IPS-NIHi11 (cell line): Measurements from ENCODE around the gene ZNF341.
"Not testable (repeated sequence)": the region's sequence is repeated elsewhere in the genome, so short reads cannot be mapped to it uniquely, and the experiment has no call there.

Source experiments
- DNase-seq: peaks from one replicate; pipeline ENCODE4 v3.0.0; 2012; ENCODE audit warnings: mixed read lengths, low spot score

The ZNF341 gene

DNA sequence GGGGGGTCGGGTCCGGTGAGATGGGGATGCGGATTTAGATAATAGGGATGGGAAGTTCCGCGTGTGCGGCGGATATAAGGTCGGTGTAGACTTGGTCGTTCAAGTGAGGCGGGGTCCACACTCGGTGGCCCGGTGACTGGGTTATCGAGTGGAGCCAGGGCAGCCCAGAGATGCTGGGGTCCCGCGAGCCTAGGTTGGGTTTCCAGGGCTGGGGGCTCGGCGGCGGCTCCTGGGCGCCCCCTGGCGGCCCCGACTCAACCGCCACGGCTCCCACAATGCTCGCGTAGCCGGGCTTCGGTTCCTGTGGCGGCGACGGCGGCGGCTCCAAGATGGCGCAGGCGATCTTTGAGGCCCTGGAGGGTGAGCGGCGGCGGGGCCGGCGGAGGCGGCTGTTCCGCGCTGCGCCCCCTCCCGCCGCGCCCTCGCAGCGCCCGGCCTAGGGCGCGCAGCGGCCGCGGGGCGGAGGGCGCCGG, at the start of gene ZNF341:
Gene ZNF341, plus strand, starts transcription at position 304 of the 473 bp plus-strand sequence. Its CDS starts 26 bp downstream, at position 330.
- no peak for DNase-seq

DNA sequence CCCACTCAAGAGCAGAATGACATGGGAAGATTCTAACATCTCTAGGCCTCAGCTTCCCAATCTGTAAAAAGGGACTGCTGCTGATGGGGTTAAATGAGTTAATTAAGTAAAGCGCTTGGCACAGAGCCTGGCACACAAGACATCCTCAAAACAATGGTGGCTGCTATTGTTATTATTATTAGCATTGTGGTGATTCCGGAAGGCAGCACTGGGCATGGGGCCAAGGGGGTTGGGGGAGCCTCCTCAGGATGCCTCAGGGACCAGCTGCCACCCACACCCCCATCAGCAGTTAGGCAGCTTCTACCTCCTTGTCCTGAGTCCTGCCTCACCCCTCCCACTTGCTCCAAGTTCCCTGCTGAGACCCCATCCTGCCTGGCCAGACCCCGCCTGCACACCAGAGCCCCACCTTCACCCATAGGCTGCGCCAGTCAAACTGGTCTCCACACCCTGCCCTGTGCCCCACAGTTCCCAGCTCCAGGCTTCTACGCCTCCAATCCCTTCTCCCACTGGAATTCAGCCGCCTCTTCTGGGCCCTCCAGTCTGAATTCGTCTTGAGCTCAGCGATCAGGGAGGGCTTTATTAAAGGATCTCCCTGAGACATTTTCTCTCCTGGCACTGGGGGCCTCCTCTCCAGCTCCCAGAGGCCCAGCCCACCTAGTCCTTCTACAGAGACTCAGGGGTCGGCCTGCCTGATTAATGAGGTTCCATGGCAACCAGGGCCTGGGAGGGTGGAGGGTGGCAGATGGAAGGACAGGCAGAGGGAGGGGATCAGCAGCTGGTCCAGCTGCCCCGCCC, 47.1 kb upstream of the ZNF341 start:
- peak; percentile 55 for DNase-seq

DNA sequence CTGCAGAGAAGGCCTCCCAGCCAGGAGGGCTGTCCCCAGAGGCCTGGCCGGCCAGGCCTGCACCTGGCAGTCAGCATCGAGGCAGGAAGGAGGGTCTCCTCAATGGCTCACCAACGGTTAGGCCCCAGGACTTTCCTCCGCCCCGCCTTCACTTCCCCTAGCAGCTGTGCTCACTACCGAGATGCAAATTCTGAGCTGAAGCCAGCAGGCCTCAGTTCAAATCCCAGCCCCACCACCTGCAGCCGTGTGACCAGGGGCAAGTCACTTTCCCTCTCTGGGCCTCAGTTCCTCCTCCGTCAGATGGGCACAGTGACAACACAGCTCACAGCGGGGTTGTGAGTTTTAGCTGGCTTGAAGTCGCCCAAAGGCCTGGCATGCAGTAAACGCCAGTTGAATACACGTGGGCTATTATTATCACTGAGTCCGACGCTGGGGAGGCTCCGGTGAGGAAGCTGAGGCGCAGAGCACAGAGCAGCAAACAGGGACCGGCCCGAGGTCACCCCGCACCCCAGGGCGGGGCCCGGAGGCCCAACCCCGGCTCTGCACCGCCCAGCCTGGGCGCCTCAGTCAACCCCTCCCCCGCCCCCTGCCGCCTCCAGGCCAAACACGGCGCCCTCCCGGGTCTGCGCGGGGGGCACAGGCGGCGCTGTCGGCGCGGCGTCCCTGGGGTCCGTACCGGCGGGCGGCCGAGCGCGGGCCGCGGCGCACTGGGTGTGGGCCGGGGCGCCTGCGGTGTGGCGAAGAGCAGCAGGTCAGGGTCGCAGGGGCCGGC, 46.3 kb upstream of the ZNF341 start:
- DNase-seq = peak; percentile 67

DNA sequence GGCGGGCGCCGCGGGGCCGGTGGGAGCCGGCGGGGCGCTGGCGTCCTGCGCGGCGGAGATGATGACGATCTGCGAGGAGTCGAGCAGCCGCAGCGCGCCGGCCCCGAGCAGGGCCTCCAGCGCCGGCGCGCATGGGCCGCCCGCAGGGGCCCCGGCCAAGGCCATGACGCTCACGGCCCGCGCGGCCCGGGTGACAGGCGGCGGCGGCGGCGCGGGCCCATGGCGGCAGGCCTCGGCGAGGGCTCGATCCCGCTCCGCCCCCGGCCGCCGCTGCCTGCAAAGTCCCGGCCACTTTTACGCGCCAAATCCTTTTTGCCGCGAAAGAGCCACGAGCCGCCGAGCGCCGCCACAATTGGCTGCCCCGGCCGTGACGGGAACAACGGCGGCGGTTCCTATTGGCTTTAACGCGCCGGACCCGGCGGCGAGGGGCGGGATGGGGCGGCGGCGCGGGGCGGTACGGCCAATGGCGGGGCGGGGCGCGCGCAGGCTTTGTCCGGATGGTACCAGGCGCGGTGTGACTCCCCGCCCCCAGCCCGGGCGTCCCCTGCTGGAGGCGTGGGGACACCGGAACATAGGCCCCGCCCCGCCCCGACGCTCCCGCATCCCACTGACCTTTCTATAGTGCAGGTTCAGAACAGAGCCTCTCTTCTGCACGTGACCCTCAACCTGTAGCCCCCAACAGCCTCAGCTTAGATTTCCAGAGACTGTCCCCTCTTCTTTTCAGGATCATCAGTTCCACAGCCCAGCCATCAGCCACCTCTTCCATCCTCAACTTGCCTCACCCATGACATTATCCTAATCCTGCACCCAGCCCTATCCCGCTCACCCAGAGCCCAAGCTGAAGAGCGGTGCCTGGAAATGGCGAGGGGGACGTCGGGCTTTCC, 45.5 kb upstream of the ZNF341 start, which contains the start of gene E2F1:
Gene E2F1, minus strand, starts transcription at position 286 of the 884 bp plus-strand sequence. Its CDS starts 121 bp downstream, at position 165.
- peak; percentile 99 for DNase-seq

DNA sequence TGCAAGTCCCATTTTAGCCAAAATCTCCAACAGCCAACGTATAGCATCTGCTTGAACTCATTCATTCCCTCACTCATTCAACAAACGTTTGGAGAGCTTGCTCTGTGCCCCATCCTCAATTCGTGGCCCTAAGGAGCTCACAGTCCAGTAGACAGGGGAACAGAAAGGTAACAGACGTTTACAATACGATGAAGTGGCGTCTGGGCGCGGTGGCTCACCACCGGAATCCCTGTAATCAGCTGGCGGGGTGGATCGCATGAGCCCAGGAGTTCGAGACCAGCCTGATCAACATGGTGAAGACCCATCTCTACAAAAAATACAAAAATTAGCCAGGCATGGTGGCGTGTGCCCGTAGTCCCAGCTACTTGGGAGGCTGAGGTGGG, 44.8 kb upstream of the ZNF341 start:
- DNase-seq = no peak

DNA sequence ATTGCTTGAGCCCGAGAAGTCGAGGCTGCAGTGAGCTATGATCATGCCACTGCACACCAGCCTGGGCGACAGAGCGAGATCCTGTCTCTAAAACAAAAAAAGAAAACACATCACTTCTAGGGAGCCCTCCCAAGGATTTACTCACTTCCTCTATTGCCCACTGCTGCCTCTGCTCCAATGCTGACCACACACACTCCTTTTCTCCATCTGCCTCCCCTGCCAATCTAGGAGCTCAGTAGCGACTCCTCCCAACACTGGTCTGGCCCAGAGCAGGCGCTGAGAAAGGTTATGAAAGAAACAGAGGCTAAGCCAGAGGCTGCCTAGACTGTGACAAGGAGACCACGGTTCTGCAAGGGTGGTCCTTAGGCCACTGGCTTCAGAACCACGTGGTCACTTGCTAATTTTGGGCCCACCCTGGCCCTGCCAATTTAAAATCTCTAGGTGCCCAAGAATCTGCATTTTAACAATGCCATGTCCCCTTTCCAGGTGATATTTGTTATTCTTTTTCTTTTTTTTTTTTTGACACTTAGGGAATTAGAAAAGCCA, 44.4 kb upstream of the ZNF341 start:
- DNase-seq = no peak

DNA sequence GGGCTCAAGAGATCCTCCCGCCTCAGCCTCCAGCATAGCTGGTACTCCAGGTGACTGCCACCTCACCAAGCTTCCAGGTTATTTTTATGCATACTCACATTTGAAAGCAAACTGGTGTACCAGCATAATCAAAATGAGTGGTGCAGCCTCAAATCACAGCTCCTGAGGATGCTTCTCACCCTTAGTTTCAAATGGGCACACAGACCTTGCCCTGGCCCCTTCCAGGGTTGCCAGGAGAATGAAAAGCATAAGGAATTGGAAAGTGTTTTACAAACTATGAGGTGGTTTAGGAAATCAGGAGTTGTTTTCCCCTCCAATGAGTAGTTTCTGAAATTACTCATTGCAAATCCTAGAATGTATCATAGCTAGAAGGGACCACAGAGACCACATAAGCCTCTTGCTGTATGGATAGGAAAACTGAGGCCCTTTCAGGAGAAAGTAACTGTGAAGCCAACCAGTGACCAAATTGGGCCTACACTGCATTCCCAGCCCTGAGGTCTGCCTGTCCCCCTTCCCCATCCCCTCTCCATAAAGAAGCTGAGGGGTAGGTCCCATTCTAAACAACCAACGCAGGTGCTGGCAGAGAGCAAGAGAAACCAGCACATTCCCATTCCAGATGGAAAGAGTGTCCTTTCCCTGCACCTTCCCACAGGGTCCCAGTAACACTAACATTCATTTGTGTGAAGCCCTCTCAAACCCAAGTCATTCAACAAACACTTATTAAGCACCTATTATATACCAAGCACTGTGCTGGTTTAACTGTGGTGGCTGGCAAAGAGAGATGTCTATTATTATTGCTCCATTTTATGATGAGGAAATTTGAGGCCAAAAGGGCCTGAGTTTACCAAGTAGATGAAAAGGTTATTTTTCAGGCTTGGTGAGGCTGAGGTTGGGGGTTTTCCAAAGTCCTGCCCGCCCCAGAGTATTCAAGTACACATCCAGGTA, 43.5 kb upstream of the ZNF341 start:
- DNase-seq = no peak

DNA sequence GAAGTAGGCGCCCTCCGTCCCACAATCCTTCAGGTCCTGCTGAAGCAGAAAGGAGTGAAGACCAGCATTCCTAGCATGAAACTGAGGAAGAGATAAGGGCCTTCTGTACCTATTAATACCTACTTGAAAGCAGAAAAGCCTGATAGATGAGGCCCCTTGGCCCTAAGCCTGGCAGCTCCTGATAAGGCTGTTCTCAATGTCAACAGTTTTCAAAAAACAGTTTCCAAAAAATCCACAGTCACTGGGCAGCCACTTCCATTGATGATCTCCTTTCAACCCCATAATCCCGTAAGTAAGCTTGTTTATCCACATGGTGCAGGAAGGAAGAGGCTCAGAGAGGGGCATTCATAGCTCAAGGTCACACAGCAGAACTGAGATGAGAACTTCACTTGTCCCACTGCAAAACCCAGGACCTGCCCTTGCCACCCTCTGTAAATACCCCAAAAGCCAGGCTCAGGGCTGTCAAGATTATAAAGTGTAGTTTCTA, 42.8 kb upstream of the ZNF341 start:
- no peak for DNase-seq

DNA sequence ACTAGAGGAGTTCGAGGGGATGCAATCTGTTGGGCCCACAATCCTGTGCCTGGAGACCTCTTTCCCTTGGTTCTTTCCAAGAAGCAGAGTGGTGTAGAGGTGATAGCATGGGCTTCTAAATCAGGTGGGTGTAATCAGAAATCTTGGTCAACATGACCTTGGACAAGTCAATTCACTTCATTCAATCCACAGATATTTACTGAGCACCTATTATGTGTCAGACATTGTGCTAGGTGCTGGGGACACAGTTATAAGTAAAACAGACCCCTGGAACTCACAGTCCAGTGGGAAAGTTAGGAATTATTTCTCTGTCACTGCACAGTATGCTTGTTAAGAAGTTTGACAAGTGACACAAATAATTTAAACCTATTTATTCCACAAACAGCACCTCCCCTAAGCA, 42.3 kb upstream of the ZNF341 start:
- DNase-seq = no peak

DNA sequence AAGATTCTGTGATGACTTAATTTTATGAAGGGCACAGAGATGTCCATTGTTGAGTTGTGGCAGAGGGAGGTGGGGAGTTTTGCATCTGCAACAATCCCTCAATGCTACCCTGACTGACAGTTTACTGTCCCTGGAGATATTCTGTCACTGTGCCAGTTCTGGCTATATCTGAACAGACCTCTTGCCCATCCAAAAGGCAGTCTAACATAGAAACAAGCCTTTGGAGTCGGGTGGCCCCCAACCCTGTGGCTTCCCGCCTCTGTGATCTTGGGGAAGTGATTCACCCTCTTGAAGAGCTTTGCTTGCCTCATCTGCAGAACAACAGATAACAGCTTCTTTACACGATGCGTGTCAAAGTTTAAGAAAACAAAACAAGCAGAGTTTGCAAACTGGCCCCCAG, 41.8 kb upstream of the ZNF341 start:
- DNase-seq = no peak

DNA sequence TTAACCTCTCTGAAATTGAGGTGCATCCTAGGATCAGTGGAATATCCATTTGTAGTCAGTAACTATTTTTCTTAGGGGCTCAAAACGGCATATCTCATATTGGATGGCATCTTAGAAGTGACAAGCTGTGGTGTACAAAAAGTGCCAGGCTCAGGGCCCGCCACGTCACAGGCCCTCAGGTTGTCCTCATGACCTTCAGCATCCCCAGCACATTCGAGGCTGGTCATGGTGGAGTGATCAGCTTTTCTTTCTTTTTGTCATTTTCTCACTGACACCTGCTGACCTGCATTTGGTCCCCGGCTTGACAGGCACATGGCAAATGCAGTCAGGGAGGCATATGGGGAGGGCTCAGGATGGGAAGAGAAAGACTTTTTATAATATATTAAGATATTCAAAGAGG, 38.5 kb upstream of the ZNF341 start:
- DNase-seq = no peak

DNA sequence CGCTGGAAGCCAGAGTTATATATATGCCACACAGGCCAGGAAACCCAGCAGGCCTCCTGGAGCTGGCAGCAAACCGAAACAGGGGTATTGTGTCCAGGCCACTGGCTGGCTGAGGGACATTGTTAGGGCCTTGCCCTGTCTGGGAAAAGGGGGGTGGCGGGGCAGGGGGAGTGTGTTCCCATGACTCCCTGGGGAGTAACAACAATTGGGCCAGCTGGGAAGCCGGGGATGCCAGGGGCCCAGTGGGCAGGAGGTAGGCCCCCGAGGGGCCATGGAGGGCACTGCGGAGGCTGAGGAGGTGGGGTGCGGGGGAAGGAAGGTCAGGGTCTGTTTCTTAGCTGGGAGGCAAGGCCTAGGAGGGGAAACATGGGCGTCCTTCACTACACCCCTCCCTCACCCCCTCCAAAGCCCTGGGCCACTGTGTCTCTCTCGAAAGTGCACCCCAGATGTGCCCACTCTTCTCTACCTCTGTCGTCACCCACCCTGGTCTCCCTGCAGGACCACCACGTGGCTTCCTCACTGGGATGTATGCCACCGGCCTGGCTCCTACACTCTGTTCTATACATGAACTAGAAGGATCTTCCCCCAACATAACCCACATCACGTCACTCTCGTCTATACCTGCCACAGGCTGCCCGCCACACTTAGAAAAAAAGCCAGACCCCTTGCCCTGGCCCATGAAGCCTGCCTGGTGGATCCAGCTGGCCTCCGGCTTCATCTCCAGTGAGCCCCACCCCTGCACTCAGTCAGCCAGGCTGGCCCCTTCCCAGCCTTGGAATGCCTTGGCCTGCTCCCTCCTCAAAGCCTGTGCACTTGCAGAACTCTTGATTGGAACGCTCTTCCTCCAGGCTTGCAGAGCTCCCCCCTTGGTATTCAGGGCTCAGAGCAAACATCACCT, 37.8 kb upstream of the ZNF341 start:
- peak; percentile 49 for DNase-seq

DNA sequence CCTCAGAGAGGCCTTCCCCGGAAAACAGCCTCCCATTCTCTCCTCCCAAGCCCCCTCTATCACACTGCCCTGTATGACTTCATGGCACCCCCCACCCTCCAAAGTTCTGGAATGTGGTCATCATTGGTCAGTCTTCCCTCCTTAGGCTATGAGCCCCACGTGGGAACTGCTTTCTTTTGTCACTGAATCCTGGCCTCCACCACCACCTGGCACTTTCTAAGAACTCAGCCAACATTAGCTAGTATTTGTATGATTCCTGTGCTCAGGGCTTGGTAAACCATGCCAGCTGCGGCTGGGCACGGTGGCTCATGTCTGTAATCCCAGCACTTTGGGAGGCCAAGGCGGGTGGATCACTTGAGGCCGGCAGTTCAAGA, 37.2 kb upstream of the ZNF341 start:
- DNase-seq = no peak

DNA sequence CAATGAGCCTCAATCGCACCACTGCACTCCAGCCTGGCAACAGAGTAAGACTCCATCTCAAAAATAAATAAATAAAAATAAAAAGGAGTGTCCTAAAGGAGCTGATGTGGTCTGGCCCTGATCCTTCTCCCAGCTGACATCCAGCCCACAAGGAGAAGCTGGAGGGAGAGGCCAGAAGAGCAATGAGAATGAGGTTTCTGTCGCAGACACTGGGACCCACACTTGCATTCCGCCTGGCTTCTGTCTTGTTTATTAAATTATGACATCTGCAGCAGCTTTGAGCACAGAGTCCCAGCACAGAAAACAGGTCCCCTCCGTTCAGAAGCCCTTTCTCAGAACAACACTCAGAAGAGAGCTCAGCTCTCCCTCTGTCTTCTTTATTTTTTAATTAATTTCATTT, 35.3 kb upstream of the ZNF341 start:
- no peak for DNase-seq

DNA sequence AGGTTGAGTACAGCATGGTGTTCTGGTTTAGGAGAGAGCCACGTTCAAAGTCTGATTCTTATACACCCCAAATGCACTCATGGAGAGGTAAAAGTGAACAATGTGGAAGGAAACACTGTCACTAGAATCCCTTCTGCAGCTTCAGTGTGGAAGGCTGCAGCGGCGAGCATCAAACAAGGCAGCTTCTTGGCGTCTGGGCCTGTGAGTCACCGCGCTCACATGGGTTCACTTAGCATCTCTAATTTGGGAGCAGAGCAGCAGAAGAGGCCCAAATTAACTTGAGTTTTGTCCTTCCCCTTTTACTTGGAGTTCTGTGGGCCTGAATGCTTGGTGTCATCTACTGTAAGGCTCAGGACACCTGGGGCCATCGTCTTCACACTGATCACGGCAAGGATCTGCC, 34.7 kb upstream of the ZNF341 start:
- DNase-seq = no peak

DNA sequence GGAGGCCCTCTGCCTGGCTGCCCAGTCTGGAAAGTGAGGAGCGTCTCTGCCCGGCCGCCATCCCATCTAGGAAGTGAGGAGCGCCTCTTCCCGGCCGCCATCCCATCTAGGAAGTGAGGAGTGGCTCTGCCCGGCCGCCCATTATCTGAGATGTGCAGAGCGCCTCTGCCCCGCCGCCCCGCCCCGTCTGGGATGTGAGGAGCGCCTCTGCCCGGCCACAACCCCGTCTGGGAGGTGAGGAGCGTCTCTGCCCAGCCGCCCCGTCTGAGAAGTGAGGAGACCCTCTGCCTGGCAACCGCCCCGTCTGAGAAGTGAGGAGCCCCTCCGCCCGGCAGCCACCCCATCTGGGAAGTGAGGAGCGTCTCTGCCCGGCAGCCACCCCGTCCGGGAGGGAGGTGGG, 32.8 kb upstream of the ZNF341 start:
- DNase-seq = not testable (repeated sequence)

DNA sequence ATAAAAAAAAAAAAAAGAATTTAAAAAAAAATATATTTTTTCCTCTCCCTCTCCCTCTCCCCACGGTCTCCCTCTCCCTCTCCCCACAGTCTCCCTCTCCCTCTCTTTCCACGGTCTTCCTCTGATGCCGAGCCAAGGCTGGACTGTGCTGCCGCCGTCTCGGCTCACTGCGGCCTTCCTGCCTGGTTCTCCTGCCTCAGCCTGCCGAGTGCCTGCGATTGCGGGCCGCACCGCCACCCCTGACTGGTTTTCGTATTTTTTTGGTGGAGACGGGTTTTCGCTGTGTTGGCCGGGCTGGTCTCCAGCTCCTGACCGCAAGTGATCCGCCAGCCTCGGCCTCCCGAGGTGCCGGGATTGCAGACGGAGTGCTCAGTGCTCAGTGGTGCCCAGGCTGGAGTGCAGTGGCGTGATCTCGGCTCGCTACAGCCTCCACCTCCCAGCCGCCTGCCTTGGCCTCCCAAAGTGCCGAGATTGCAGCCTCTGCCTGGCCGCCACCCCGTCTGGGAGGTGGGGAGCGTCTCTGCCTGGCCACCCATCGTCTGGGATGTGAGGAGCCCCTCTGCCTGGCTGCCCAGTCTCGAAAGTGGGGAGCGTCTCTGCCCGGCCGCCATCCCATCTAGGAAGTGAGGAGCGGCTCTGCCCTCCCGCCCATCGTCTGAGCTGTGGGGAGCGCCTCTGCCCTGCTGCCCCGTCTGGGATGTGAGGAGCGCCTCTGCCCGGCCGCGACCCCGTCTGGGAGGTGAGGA, 30.9 kb upstream of the ZNF341 start:
- not testable (repeated sequence) for DNase-seq

DNA sequence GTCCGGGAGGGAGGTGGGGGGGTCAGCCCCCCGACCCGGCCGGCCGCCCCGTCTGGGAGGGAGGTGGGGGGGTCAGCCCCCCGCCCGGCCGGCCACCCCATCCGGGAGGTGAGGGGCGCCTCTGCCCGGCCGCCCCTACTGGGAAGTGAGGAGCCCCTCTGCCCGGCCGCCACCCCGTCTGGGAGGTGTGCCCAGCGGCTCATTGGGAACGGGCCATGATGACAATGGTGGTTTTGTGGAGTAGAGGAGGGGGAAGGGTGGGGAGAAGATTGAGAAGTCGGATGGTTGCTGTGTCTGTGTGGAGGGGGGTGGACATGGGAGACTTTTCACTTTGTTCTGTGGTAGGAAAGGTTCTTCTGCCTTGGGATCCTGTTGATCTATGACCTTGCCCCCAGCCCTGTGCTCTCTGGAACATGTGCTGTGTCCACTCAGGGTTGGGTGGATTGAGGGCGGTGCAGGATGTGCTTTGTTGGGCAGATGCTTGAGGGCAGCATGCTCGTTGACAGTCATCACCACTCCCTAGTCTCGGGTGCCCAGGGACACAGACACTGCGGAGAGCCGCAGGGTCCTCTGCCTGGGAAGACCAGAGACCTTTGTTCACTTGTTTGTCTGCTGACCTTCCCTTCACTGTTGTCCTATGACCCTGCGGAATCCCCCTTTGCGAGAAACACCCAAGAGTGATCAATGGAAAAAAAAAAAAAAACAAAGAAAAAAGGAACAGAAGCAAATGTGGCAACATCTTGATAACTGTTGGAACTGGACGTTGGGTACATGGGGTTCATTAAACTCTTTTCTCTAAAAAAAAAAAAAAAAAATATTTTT, 30.0 kb upstream of the ZNF341 start:
- DNase-seq = no peak
